NB4 (cell line): ENCODE results near the gene TMEM204.

Source experiments
- CTCF ChIP-seq: IDR thresholded peaks from one replicate; pipeline ENCODE4 v1.5.1; 2012; ENCODE audit warnings: low read depth, low read length
- MAX ChIP-seq: IDR thresholded peaks from 2 replicates; pipeline ENCODE4 v1.6.1; 2011; ENCODE audit warnings: low read depth, low read length
- MYC ChIP-seq: IDR thresholded peaks from 2 replicates; pipeline ENCODE4 v1.6.1; 2011; ENCODE audit warnings: low read depth, low read length
- POLR2A ChIP-seq: IDR thresholded peaks from 2 replicates; pipeline ENCODE4 v1.6.1; 2011; ENCODE audit warnings: mild to moderate bottlenecking; ENCODE audit not compliant: insufficient read length; ENCODE audit errors: extremely low read depth

- TF ChIP-seq CTCF, result no peak
- no peak for TF ChIP-seq MAX
- TF ChIP-seq POLR2A, result no peak
- no peak for TF ChIP-seq MYC
Measured at GRCh38 chr16:1510941-1511351, 22.5 kb upstream of the TMEM204 start.
